Trophoblast cell (in vitro differentiated cells and primary cell): ENCODE data around the gene CSNK2A1.

Experiments
- DNase-seq, 2 donors: peaks; one replicate each; pipeline ENCODE4 v3.0.0-alpha.2; 2016
- H2AFZ ChIP-seq: 2 replicates; pipeline ENCODE4 v1.6.1; 2013; ENCODE audit warnings: low read length, moderate library complexity, mild to moderate bottlenecking; ENCODE audit not compliant: insufficient read depth, poor library complexity
- H2AK5ac ChIP-seq: 2 replicates; pipeline ENCODE4 v1.6.1; 2013; ENCODE audit warnings: mild to moderate bottlenecking, low read length
- H2BK120ac ChIP-seq: 2 replicates; pipeline ENCODE4 v1.6.1; 2013; ENCODE audit warnings: low read length, mild to moderate bottlenecking, moderate library complexity; ENCODE audit not compliant: insufficient read depth, poor library complexity
- H2BK12ac ChIP-seq: 2 replicates; pipeline ENCODE4 v1.6.1; 2013; ENCODE audit warnings: mild to moderate bottlenecking, low read length, moderate library complexity
- H2BK5ac ChIP-seq: 2 replicates; pipeline ENCODE4 v1.6.1; 2013; ENCODE audit warnings: low read length, low read depth, moderate library complexity, mild to moderate bottlenecking; ENCODE audit not compliant: poor library complexity
- H3K14ac ChIP-seq: 2 replicates; pipeline ENCODE4 v1.6.1; 2013; ENCODE audit warnings: mild to moderate bottlenecking, low read length
- H3K18ac ChIP-seq: 2 replicates; pipeline ENCODE4 v1.6.1; 2013; ENCODE audit warnings: mild to moderate bottlenecking, low read length
- H3K23ac ChIP-seq: 2 replicates; pipeline ENCODE4 v1.6.1; 2013; ENCODE audit warnings: low read length
- H3K27ac ChIP-seq: 2 replicates; pipeline ENCODE4 v1.5.1; 2013; ENCODE audit warnings: low read depth, mild to moderate bottlenecking, inconsistent platforms, low read length, moderate library complexity
- H3K27me3 ChIP-seq: 2 replicates; pipeline ENCODE4 v1.6.1; 2013; ENCODE audit warnings: inconsistent platforms, mild to moderate bottlenecking, low read length, moderate library complexity; ENCODE audit not compliant: insufficient read depth
- H3K36me3 ChIP-seq, 2 experiments: 1 replicate in 1 of 2; 2 replicates in 1 of 2; pipeline ENCODE4 v1.6.1; 2013; ENCODE audit warnings: low read length in 2 of 2, mild to moderate bottlenecking in 2 of 2, moderate library complexity in 1 of 2; ENCODE audit not compliant: insufficient read depth in 2 of 2, control insufficient read depth in 1 of 2
- H3K4ac ChIP-seq: 2 replicates; pipeline ENCODE4 v1.6.1; 2013; ENCODE audit warnings: low read depth, mild to moderate bottlenecking, low read length, moderate library complexity
- H3K4me1 ChIP-seq, 2 experiments: 1 replicate in 1 of 2; 2 replicates in 1 of 2; pipeline ENCODE4 v1.6.1; 2013; ENCODE audit warnings: low read length in 2 of 2, mild to moderate bottlenecking in 2 of 2, moderate library complexity in 1 of 2; ENCODE audit not compliant: insufficient read depth in 2 of 2, control insufficient read depth in 1 of 2
- H3K4me2 ChIP-seq: 2 replicates; pipeline ENCODE4 v1.6.1; 2013; ENCODE audit warnings: inconsistent platforms, mild to moderate bottlenecking, low read length, moderate library complexity
- H3K4me3 ChIP-seq: 2 replicates; pipeline ENCODE4 v1.5.1; 2013; ENCODE audit warnings: mild to moderate bottlenecking, low read depth, low read length, inconsistent platforms
- H3K79me1 ChIP-seq: one replicate; pipeline ENCODE4 v1.6.1; 2013; ENCODE audit warnings: low read length
- H3K79me2 ChIP-seq: 2 replicates; pipeline ENCODE4 v1.6.1; 2013; ENCODE audit warnings: low read length, mild to moderate bottlenecking; ENCODE audit not compliant: control insufficient read depth, insufficient read depth, poor library complexity
- H3K9ac ChIP-seq: 2 replicates; pipeline ENCODE4 v1.6.1; 2013; ENCODE audit warnings: mild to moderate bottlenecking, low read length
- H3K9me3 ChIP-seq: 2 replicates; pipeline ENCODE4 v1.6.1; 2013; ENCODE audit warnings: low read depth, mild to moderate bottlenecking, control low read depth, inconsistent platforms, low read length; ENCODE audit not compliant: insufficient read depth
- H4K12ac ChIP-seq: 2 replicates; pipeline ENCODE4 v1.6.1; 2013; ENCODE audit warnings: low read depth, mild to moderate bottlenecking, low read length, moderate library complexity
- H4K8ac ChIP-seq: 2 replicates; pipeline ENCODE4 v1.6.1; 2013; ENCODE audit warnings: low read depth, mild to moderate bottlenecking, low read length, moderate library complexity
- H4K91ac ChIP-seq: one replicate; pipeline ENCODE4 v1.6.1; 2013; ENCODE audit warnings: low read depth, mild to moderate bottlenecking, low read length, moderate library complexity
- WGBS: extraction: QIAGEN DNeasy Blood & Tissue Kit; methylation state at CpG from one replicate; pipeline ENCODE4 v1.1.7; 2013; ENCODE audit warnings: missing lambda C conversion rate; ENCODE audit not compliant: insufficient read length, insufficient coverage; ENCODE audit errors: extremely low coverage; 5-methylcytosine and 5-hydroxymethylcytosine counted together

The CSNK2A1 gene

DNA sequence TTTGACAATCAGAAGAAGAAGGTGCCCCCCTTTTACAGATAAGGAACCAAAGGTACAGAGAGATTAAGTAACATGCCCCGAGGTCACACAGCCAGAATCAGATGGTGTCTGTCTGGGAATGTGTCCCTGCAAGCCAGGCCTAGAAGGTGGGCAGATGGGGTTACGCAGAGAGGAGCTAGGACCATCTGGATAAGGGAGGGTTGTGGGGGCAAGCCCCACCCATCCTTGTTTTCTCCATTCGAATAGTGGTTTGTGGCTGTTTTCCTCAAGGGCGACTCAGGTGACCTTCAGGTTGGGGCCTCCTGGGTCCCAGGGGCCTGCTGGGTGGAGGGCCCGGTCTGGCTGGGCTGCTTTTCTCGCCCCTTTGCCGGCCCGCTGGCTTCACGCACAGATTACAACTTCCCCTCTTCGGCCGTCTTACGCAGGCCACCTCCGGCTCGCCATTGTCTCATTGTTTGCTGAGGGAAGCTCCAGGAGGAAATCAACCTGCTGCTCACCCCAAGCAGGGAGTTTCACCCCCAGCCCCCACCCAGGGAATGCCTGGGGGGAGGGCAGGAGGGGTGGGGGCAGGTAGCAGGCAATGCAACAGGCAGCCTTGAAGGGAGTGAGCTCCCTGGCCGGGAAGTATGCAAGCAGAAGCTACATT, 30.8 kb upstream of the CSNK2A1 start:
- no peak overlapping the region for H4K8ac ChIP-seq
- H4K12ac ChIP-seq = no peak overlapping the region
- no peak overlapping the region for H2BK12ac ChIP-seq
- no peak overlapping the region for H3K4me3 ChIP-seq
- no peak overlapping the region for H2AK5ac ChIP-seq
- H3K79me2 ChIP-seq = no peaks in the 10 kb centered on the region
- H3K27me3 ChIP-seq = no peaks in the 10 kb centered on the region
- H3K79me1 ChIP-seq = no peaks in the 10 kb centered on the region
- H3K36me3 ChIP-seq = no peaks in the 10 kb centered on the region
- H3K4ac ChIP-seq = no peak overlapping the region
- H3K27ac ChIP-seq = no peak overlapping the region
- no peak overlapping the region for H3K18ac ChIP-seq
- no CpG with 5 or more reads among the region's 15 CpGs for WGBS
- H3K9me3 ChIP-seq = no peaks in the 10 kb centered on the region
- peak overlapping the region; percentile 22 for H3K14ac ChIP-seq
- no peak overlapping the region for H3K23ac ChIP-seq
- no peak overlapping the region for H2BK120ac ChIP-seq
- H3K4me1 ChIP-seq = peaks cover 16 to 18% of the 10 kb centered on the region in 2 experiments
- no peak overlapping the region for H2AFZ ChIP-seq
- no peak overlapping the region for H4K91ac ChIP-seq
- peak overlapping the region; percentile 27 for H3K4me2 ChIP-seq
- H2BK5ac ChIP-seq = no peak overlapping the region
- H3K9ac ChIP-seq = no peak overlapping the region
- peak; percentile 18 to 58 for DNase-seq

DNA sequence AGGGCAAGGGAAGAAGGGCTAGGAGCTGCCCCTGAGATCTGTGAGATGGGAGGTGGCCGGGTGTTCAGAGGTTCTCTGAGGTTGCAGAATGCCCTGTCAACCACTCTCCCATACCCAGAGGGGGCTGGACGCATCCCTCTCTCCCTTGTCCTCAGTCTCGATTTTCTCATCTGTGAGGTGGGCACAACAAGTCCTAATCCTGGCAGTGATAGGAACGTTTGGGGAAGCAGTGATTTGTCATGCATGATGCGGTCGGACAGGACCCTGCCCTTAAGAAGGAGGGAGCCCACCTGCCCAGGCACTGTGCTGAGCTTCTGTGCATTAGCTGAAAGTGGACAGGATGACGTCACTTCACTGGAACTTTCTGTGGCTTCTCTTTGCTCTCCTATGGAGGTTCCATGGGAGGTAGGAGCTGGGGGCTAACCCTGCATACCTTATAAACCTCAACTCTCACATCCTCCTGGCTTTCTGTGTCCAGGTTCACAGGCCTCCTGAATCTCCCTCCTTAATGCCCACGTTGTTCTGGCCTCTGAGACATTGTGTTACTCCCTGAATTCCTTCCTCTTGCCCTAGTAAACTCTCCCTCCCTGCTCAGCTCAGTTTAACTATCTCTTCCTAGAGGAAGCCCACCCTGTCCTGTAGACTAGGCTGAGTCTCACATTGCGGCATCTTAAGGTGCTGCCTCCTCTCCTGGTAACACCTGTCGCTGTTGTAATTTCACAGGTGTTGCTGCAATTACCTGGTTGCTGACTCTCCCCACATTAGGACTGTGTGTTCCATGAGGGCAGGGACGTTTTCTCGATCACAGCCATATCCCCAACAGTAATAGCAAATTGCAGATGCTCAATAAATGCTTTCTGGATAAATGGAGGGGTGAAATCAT, 30.1 kb upstream of the CSNK2A1 start:
- H2AK5ac ChIP-seq = no peak overlapping the region
- H3K18ac ChIP-seq = no peak overlapping the region
- H3K79me1 ChIP-seq = no peaks in the 10 kb centered on the region
- no peak overlapping the region for H3K27ac ChIP-seq
- H4K8ac ChIP-seq = no peak overlapping the region
- no peak overlapping the region for H2BK120ac ChIP-seq
- H4K12ac ChIP-seq = no peak overlapping the region
- H3K36me3 ChIP-seq = no peaks in the 10 kb centered on the region
- H3K79me2 ChIP-seq = no peaks in the 10 kb centered on the region
- WGBS = no CpG with 5 or more reads among the region's 12 CpGs
- no peak overlapping the region for H2BK12ac ChIP-seq
- no peak overlapping the region for H3K9ac ChIP-seq
- DNase-seq = peak; percentile 16 to 54
- H3K4me2 ChIP-seq = no peak overlapping the region
- no peak overlapping the region for H3K4me3 ChIP-seq
- H3K4ac ChIP-seq = no peak overlapping the region
- peaks cover 17 to 22% of the 10 kb centered on the region in 2 experiments for H3K4me1 ChIP-seq
- no peak overlapping the region for H2BK5ac ChIP-seq
- no peak overlapping the region for H4K91ac ChIP-seq
- no peak overlapping the region for H3K23ac ChIP-seq
- H3K27me3 ChIP-seq = no peaks in the 10 kb centered on the region
- no peak overlapping the region for H2AFZ ChIP-seq
- H3K9me3 ChIP-seq = no peaks in the 10 kb centered on the region
- no peak overlapping the region for H3K14ac ChIP-seq

DNA sequence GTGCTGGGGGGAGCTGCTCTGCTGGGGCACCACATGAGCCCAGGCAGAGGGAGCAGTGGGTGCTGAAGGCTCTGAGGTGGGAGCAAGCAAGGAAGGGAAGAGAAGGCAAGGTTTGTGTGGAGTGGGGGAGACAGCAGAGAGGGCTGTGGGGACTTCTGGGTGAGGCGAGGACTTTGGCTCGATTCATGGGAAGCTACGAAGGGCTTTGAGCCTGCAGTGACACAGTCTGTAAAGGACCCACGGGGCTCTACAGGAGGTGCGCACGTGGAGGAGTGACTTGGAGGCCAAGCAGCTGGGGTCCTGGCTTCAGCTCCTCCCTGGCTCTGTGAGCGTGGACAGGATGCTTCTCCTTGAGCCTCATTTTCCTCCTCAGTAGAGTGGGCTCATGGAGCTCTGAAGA, 29.1 kb upstream of the CSNK2A1 start:
- H2AK5ac ChIP-seq = peak overlapping the region; percentile 12

DNA sequence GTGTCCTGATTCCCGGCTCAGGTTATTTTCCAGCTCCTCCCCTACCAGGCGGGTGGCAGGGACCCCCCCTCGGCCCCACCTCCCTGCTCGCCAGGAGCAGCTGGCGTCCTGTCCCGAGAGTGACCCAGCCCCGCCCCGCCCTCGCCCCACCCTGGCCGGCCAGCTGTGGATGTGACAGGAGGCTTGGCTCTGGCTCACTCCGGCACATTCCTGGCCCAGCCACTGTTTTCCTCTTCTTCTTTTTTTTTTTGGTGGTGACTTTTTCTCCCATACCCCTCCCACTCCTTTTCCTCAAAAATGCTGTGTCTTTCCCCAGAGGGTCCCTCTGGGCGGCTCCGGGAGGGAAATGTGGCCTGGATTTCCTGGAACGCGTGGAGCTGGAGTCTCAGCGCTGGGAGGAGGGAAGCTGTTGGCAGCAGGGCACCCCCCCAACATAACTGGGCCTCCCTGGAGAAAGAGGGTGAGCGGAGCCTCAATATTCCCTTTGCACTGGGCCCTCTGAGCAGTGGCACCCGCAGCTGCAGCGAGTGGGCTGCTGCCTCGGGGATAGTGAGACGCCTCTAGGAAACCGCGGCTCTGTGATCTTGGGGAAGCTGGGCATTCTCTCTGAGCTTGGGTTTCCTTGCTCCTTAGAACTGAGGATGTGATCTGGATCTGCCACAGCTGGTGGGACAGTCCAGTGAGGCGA, 28.3 kb upstream of the CSNK2A1 start:
- H2AK5ac ChIP-seq = no peak overlapping the region
- no peak overlapping the region for H3K4ac ChIP-seq
- H3K27me3 ChIP-seq = no peaks in the 10 kb centered on the region
- peaks cover 2% of the 10 kb centered on the region for H3K9me3 ChIP-seq
- H2BK5ac ChIP-seq = no peak overlapping the region
- no peak overlapping the region for H2BK12ac ChIP-seq
- WGBS = no CpG with 5 or more reads among the region's 24 CpGs
- H3K18ac ChIP-seq = no peak overlapping the region
- no peak overlapping the region for H3K9ac ChIP-seq
- H4K12ac ChIP-seq = no peak overlapping the region
- H3K23ac ChIP-seq = no peak overlapping the region
- H3K4me1 ChIP-seq = peaks cover 21 to 26% of the 10 kb centered on the region in 2 experiments
- DNase-seq = peak; percentile 19
- no peak overlapping the region for H3K4me3 ChIP-seq
- H2BK120ac ChIP-seq = no peak overlapping the region
- H4K91ac ChIP-seq = no peak overlapping the region
- no peaks in the 10 kb centered on the region for H3K79me2 ChIP-seq
- H3K36me3 ChIP-seq = no peaks in the 10 kb centered on the region
- H3K14ac ChIP-seq = no peak overlapping the region
- no peak overlapping the region for H4K8ac ChIP-seq
- H2AFZ ChIP-seq = no peak overlapping the region
- no peak overlapping the region for H3K4me2 ChIP-seq
- H3K27ac ChIP-seq = no peak overlapping the region
- H3K79me1 ChIP-seq = no peaks in the 10 kb centered on the region

More for the DNA sequence above, 29.1 kb upstream of the CSNK2A1 start:
- Histone ChIP-seq H4K91ac (no peak overlapping the region), H3K36me3 (no peaks in the 10 kb centered on the region), H3K4me2 (no peak overlapping the region), H4K8ac (no peak overlapping the region), H3K27ac (no peak overlapping the region), H2AFZ (no peak overlapping the region), H2BK12ac (no peak overlapping the region), H3K79me2 (no peaks in the 10 kb centered on the region), H3K23ac (no peak overlapping the region), H3K4me3 (no peak overlapping the region), H3K79me1 (no peaks in the 10 kb centered on the region), H3K4me1 (peaks cover 21 to 26% of the 10 kb centered on the region in 2 experiments), H3K18ac (no peak overlapping the region), H3K4ac (no peak overlapping the region), H2BK5ac (no peak overlapping the region), H4K12ac (no peak overlapping the region), H3K9ac (no peak overlapping the region), H3K9me3 (no peaks in the 10 kb centered on the region), H3K14ac (no peak overlapping the region), H3K27me3 (no peaks in the 10 kb centered on the region), H2BK120ac (no peak overlapping the region)
- no peak for DNase-seq
- WGBS = no CpG with 5 or more reads among the region's 7 CpGs
